OCI-LY7 (cell line): ENCODE results near the gene LRRFIP1.

Experiments
- CTCF ChIP-seq: fragments of 200-600 bp; sonication (generic); conservative IDR thresholded peaks from 2 replicates; pipeline ENCODE4 v1.5.1; 2014; ENCODE audit warnings: mild to moderate bottlenecking, antibody characterized with exemption, low read length, moderate library complexity, mixed read lengths
- EZH2phosphoT487 ChIP-seq: fragments of 200-600 bp; sonication (generic); IDR thresholded peaks from 2 replicates; pipeline ENCODE4 v1.6.1; 2018; ENCODE audit warnings: low read depth, borderline replicate concordance, mild to moderate bottlenecking, mixed run types, antibody characterized with exemption, low read length, moderate library complexity, mixed read lengths

GRCh38 chr2:237627441-237628246 is at the start of gene LRRFIP1:
- TF ChIP-seq CTCF, result no peak
- no peak for TF ChIP-seq EZH2phosphoT487
